HEK293 (cell line): ENCODE results near the gene MYH6.
"Not testable (repeated sequence)": the region's sequence is repeated elsewhere in the genome, so short reads cannot be mapped to it uniquely, and the experiment has no call there.

Source experiments
- CTCF ChIA-PET: fragments of 350-600 bp; formaldehyde crosslinking; extraction: SDS; loops from one replicate; lab custom pipeline; 2021; ENCODE audit warnings: antibody characterized with exemption; lab: Yijun Ruan, JAX
- POLR2A ChIA-PET: fragments of 300-600 bp; formaldehyde crosslinking; extraction: SDS; loops from one replicate; lab custom pipeline; 2020; ENCODE audit warnings: antibody characterized with exemption, inconsistent platforms; lab: Yijun Ruan, JAX
- H3K27ac ChIP-seq: fragments of 200-500 bp; sonication (Bioruptor generic); 2 replicates; pipeline ENCODE4 v1.5.1; 2014; ENCODE audit warnings: low read depth, low read length, control low read depth, inconsistent platforms; ENCODE audit errors: extremely low read depth
- H3K36me3 ChIP-seq, 2 experiments: fragments of 200-500 bp in 1 of 2; sonication (Bioruptor generic) in 1 of 2; 1 replicate in 1 of 2; 2 replicates in 1 of 2; pipeline ENCODE4 v1.5.1; 2014 to 2017; ENCODE audit warnings: inconsistent platforms in 2 of 2, low read length in 2 of 2; ENCODE audit not compliant: control insufficient read depth in 2 of 2, insufficient read depth in 1 of 2
- H3K4me1 ChIP-seq: fragments of 200-500 bp; sonication (Bioruptor generic); 2 replicates; pipeline ENCODE4 v1.5.1; 2014; ENCODE audit warnings: mild to moderate bottlenecking, low read length, inconsistent platforms; ENCODE audit not compliant: control insufficient read depth, insufficient read depth
- H3K4me3 ChIP-seq: 2 replicates; pipeline ENCODE4 v1.5.1; 2011; ENCODE audit warnings: low read depth, mild to moderate bottlenecking, control low read depth, low read length, moderate library complexity
- H3K9me3 ChIP-seq: fragments of 200-500 bp; sonication (Bioruptor generic); 2 replicates; pipeline ENCODE4 v1.5.1; 2014; ENCODE audit warnings: low read depth, low read length, inconsistent platforms; ENCODE audit not compliant: control insufficient read depth, insufficient read depth
- FEZF1 ChIP-seq: fragments of 450-650 bp; formaldehyde crosslinking; IDR thresholded peaks from 2 replicates; pipeline ENCODE4 v1.5.1; 2016; ENCODE audit warnings: missing biosample characterization, missing genetic modification characterization
- GLI4 ChIP-seq: fragments of 450-650 bp; formaldehyde crosslinking; IDR thresholded peaks from 2 replicates; pipeline ENCODE4 v1.5.1; 2016; ENCODE audit warnings: missing biosample characterization, missing genetic modification characterization
- KLF1 ChIP-seq: fragments of 450-650 bp; formaldehyde crosslinking; IDR thresholded peaks from 2 replicates; pipeline ENCODE4 v1.5.1; 2016; ENCODE audit warnings: missing biosample characterization, missing genetic modification characterization
- KLF10 ChIP-seq: fragments of 450-650 bp; IDR thresholded peaks from 2 replicates; pipeline ENCODE4 v1.5.1; 2018; ENCODE audit warnings: missing biosample characterization, mild to moderate bottlenecking, missing genetic modification characterization
- REPIN1 ChIP-seq: fragments of 450-650 bp; formaldehyde crosslinking; IDR thresholded peaks from 2 replicates; pipeline ENCODE4 v1.5.1; 2017; ENCODE audit warnings: missing biosample characterization, missing genetic modification characterization, low read depth
- SETDB1 ChIP-seq: IDR thresholded peaks from one replicate; pipeline ENCODE4 v1.6.1; 2017; ENCODE audit warnings: mild to moderate bottlenecking, low read length, moderate library complexity, mixed read lengths; ENCODE audit not compliant: insufficient read length
- SP3 ChIP-seq: fragments of 450-650 bp; formaldehyde crosslinking; IDR thresholded peaks from 2 replicates; pipeline ENCODE4 v1.5.1; 2016; ENCODE audit warnings: missing biosample characterization, missing genetic modification characterization
- ZBTB17 ChIP-seq: fragments of 450-650 bp; formaldehyde crosslinking; IDR thresholded peaks from 2 replicates; pipeline ENCODE4 v1.5.1; 2016; ENCODE audit warnings: missing biosample characterization, missing genetic modification characterization
- ZBTB21 ChIP-seq: fragments of 450-650 bp; formaldehyde crosslinking; IDR thresholded peaks from 2 replicates; pipeline ENCODE4 v1.5.1; 2017; ENCODE audit warnings: missing biosample characterization, missing genetic modification characterization
- ZNF16 ChIP-seq: fragments of 450-650 bp; formaldehyde crosslinking; IDR thresholded peaks from 2 replicates; pipeline ENCODE4 v1.5.1; 2016; ENCODE audit warnings: low read depth, missing biosample characterization, missing genetic modification characterization
- ZNF23 ChIP-seq: fragments of 450-650 bp; formaldehyde crosslinking; IDR thresholded peaks from 2 replicates; pipeline ENCODE4 v1.5.1; 2016; ENCODE audit warnings: missing biosample characterization, missing genetic modification characterization, borderline replicate concordance
- ZNF510 ChIP-seq: fragments of 450-650 bp; formaldehyde crosslinking; IDR thresholded peaks from 2 replicates; pipeline ENCODE4 v1.5.1; 2018; ENCODE audit warnings: mild to moderate bottlenecking, missing genetic modification characterization, missing biosample characterization; ENCODE audit not compliant: insufficient replicate concordance
- ZNF514 ChIP-seq: fragments of 450-650 bp; formaldehyde crosslinking; IDR thresholded peaks from 2 replicates; pipeline ENCODE4 v1.5.1; 2016; ENCODE audit warnings: missing biosample characterization, missing genetic modification characterization
- ZNF521 ChIP-seq: fragments of 450-650 bp; formaldehyde crosslinking; IDR thresholded peaks from 2 replicates; pipeline ENCODE4 v1.5.1; 2017; ENCODE audit warnings: missing biosample characterization, mild to moderate bottlenecking, missing genetic modification characterization
- ZNF544 ChIP-seq: fragments of 450-650 bp; formaldehyde crosslinking; IDR thresholded peaks from 2 replicates; pipeline ENCODE4 v1.5.0; 2017; ENCODE audit warnings: missing biosample characterization, missing genetic modification characterization
- ZNF654 ChIP-seq: fragments of 450-650 bp; formaldehyde crosslinking; IDR thresholded peaks from 2 replicates; pipeline ENCODE4 v1.5.1; 2016; ENCODE audit warnings: low read depth, missing biosample characterization, missing genetic modification characterization
- ZNF658 ChIP-seq: fragments of 450-650 bp; formaldehyde crosslinking; IDR thresholded peaks from 2 replicates; pipeline ENCODE4; 2016; ENCODE audit warnings: missing biosample characterization, missing genetic modification characterization
- ZNF768 ChIP-seq: fragments of 450-650 bp; formaldehyde crosslinking; IDR thresholded peaks from 2 replicates; pipeline ENCODE4 v1.5.1; 2018; ENCODE audit warnings: missing biosample characterization, mild to moderate bottlenecking, missing genetic modification characterization
- ZSCAN4 ChIP-seq: fragments of 450-650 bp; formaldehyde crosslinking; IDR thresholded peaks from 2 replicates; pipeline ENCODE4 v1.5.1; 2017; ENCODE audit warnings: missing biosample characterization, missing genetic modification characterization
- ZXDB ChIP-seq: fragments of 450-650 bp; formaldehyde crosslinking; IDR thresholded peaks from 2 replicates; pipeline ENCODE4 v1.5.1; 2016; ENCODE audit warnings: missing biosample characterization, missing genetic modification characterization
- TF ChIP-seq, protein P1 (sequence below): fragments of 450-650 bp; formaldehyde crosslinking; IDR thresholded peaks from 2 replicates; pipeline ENCODE4 v1.5.1; 2016; ENCODE audit warnings: missing biosample characterization, missing genetic modification characterization
- TF ChIP-seq, protein P2 (sequence below): fragments of 450-650 bp; formaldehyde crosslinking; IDR thresholded peaks from 2 replicates; pipeline ENCODE4 v1.5.1; 2016; ENCODE audit warnings: missing biosample characterization, missing genetic modification characterization

The MYH6 gene

DNA sequence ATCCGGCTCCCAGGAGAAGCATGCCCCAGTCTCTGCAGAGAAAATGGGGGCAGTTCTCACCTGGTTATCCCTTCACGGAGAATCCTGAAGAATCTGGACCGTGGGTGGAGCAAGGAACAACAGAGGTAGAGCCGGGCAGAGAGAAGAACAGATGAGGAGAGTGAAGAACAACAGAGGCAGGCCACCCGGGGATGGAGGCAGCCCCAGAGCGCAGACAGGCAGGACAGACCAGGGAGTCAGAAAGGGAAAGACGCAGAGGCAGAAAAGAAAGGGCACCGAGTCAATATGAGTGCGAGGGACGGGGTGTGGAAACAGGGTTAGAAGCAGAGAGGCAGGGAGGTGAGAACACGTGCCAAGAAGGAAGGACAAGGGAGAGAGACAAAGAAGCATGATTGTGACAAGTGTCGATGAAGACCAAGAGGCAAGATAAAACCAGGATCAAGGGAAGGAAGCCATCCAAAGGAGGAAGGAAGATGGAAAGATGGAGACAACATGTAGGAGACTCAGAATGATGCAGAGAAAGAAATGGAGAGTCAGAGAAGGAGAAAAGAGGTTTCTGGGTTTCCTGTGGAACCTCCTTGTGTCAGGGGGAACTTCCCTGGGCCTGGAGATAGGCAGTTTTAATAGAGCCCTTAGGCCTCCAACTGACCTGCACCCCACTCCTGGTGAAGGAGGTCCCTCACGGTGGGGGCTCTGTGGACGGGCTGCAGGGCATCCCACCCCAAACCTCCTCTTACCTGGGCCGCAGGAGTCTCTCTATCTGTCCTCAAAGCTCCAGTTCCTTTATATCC, at the start of gene MYH6:
MYH6 (minus strand) TSS at position 758 of the 791 bp plus-strand sequence. CDS start 1,050 bp downstream, outside the sequence.
- CTCF ChIA-PET = no interaction called here
- POLR2A ChIA-PET = no interaction called here
- Histone ChIP-seq H3K36me3 (no peaks in the 10 kb centered on the region), H3K9me3 (no peaks in the 10 kb centered on the region), H3K4me1 (no peaks in the 10 kb centered on the region), H3K27ac (no peak within 1 kb of the TSS), H3K4me3 (no peak within 1 kb of the TSS)
- TF ChIP-seq ZBTB17 (tag by site-specific recombination) (peak; percentile 55; the same call in 1 of the 2 replicates), KLF1 (tag by site-specific recombination) (no peak)

- H3K36me3 ChIP-seq, POLR2A ChIA-PET, H3K27ac ChIP-seq, H3K9me3 ChIP-seq, H3K4me1 ChIP-seq, H3K4me3 ChIP-seq: not testable (repeated sequence)
- CTCF ChIA-PET = interaction anchor here (0.7 kb wide), 2 partner anchors 11 to 429 kb away, joined by 3 read pairs; no protein-coding TSS in a partner anchor
These were observed 49.0 kb upstream of the MYH6 start for GRCh38 chr14:23456883-23457586.

- Histone ChIP-seq H3K9me3 (no peaks in the 10 kb centered on the region), H3K4me1 (no peaks in the 10 kb centered on the region), H3K36me3 (no peaks in the 10 kb centered on the region), H3K4me3 (no peak overlapping the region), H3K27ac (no peak overlapping the region)
- ChIA-PET CTCF (interaction anchor here (0.6 kb wide), 2 partner anchors 279 to 396 kb away, joined by 3 to 4 read pairs; no protein-coding TSS in a partner anchor), POLR2A (interaction anchor here (0.9 kb wide), 1 partner anchor 133 kb away, joined by 4 read pairs; the partner anchor contains the start of gene PABPN1)
- TF ChIP-seq ZNF510 (tag by site-specific recombination) = no peak
- TF ChIP-seq SP3 (tag by site-specific recombination) = no peak
- no peak for TF ChIP-seq ZNF23 (tag by site-specific recombination)
- TF ChIP-seq ZSCAN4 (tag by site-specific recombination) = no peak
- TF ChIP-seq, protein P1, sequence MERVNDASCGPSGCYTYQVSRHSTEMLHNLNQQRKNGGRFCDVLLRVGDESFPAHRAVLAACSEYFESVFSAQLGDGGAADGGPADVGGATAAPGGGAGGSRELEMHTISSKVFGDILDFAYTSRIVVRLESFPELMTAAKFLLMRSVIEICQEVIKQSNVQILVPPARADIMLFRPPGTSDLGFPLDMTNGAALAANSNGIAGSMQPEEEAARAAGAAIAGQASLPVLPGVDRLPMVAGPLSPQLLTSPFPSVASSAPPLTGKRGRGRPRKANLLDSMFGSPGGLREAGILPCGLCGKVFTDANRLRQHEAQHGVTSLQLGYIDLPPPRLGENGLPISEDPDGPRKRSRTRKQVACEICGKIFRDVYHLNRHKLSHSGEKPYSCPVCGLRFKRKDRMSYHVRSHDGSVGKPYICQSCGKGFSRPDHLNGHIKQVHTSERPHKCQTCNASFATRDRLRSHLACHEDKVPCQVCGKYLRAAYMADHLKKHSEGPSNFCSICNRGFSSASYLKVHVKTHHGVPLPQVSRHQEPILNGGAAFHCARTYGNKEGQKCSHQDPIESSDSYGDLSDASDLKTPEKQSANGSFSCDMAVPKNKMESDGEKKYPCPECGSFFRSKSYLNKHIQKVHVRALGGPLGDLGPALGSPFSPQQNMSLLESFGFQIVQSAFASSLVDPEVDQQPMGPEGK = no peak
- no peak for TF ChIP-seq ZNF544
- TF ChIP-seq ZNF521 (tag by site-specific recombination) = no peak
- TF ChIP-seq ZNF16 = no peak
- TF ChIP-seq ZNF514 = no peak
- no peak for TF ChIP-seq REPIN1 (tag by site-specific recombination)
- no peak for TF ChIP-seq KLF10 (tag by site-specific recombination)
- TF ChIP-seq ZXDB (tag by site-specific recombination) = no peak
- no peak for TF ChIP-seq GLI4
- TF ChIP-seq ZBTB21 = no peak
- TF ChIP-seq ZNF654 = no peak
- TF ChIP-seq SETDB1 = no peak
- no peak for TF ChIP-seq ZNF658
- TF ChIP-seq, protein P2, sequence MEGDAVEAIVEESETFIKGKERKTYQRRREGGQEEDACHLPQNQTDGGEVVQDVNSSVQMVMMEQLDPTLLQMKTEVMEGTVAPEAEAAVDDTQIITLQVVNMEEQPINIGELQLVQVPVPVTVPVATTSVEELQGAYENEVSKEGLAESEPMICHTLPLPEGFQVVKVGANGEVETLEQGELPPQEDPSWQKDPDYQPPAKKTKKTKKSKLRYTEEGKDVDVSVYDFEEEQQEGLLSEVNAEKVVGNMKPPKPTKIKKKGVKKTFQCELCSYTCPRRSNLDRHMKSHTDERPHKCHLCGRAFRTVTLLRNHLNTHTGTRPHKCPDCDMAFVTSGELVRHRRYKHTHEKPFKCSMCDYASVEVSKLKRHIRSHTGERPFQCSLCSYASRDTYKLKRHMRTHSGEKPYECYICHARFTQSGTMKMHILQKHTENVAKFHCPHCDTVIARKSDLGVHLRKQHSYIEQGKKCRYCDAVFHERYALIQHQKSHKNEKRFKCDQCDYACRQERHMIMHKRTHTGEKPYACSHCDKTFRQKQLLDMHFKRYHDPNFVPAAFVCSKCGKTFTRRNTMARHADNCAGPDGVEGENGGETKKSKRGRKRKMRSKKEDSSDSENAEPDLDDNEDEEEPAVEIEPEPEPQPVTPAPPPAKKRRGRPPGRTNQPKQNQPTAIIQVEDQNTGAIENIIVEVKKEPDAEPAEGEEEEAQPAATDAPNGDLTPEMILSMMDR (tag by site-specific recombination) = no peak
- no peak for TF ChIP-seq ZNF768 (tag by site-specific recombination)
- no peak for TF ChIP-seq FEZF1 (tag by site-specific recombination)
These were observed 46.4 kb upstream of the MYH6 start for GRCh38 chr14:23454445-23454856.
